HPDE6-E6E7 (cell line): ENCODE measurements around the gene CFAP100.

ENCODE experiments used
- DNase-seq: peaks from one replicate; pipeline ENCODE4 v3.0.0; 2011; ENCODE audit warnings: missing footprints; ENCODE audit errors: extremely low spot score

CFAP100 gene

GRCh38 chr3:126461450-126462070 lies 66.9 kb downstream of the CFAP100 start:
- no peak for DNase-seq

GRCh38 chr3:126463521-126463920 lies 68.8 kb downstream of the CFAP100 start:
- no peak for DNase-seq

- DNase-seq, result no peak
Observed at GRCh38 chr3:126464093-126464492, 69.4 kb downstream of the CFAP100 start.

GRCh38 chr3:126464494-126464893 lies 69.8 kb downstream of the CFAP100 start:
- DNase-seq, result no peak

- DNase-seq, result no peak
Observed at GRCh38 chr3:126464997-126465396, 70.3 kb downstream of the CFAP100 start.

- DNase-seq, result no peak
Observed at GRCh38 chr3:126465928-126466544, 71.3 kb downstream of the CFAP100 start.

- no peak for DNase-seq
Observed at GRCh38 chr3:126466886-126467610, 72.3 kb downstream of the CFAP100 start.

- no peak for DNase-seq
Observed at GRCh38 chr3:126467611-126467955, 72.9 kb downstream of the CFAP100 start.

GRCh38 chr3:126468028-126468891 lies 73.6 kb downstream of the CFAP100 start:
- DNase-seq, result no peak

- DNase-seq, result no peak
Observed at GRCh38 chr3:126469479-126469878, 74.8 kb downstream of the CFAP100 start.

GRCh38 chr3:126472277-126473006 lies 77.7 kb downstream of the CFAP100 start:
- DNase-seq, result peak; percentile 89

- no peak for DNase-seq
Observed at GRCh38 chr3:126473292-126474168, 78.8 kb downstream of the CFAP100 start.

GRCh38 chr3:126474498-126475412 lies 80.0 kb downstream of the CFAP100 start:
- no peak for DNase-seq

- peak; percentile 98 for DNase-seq
Observed at GRCh38 chr3:126475413-126476114, 80.9 kb downstream of the CFAP100 start, which contains the start of gene ZXDC. Gene ZXDC (minus strand): TSS chr3:126475891. CDS start chr3:126475865, 26 bp downstream.

GRCh38 chr3:126476166-126477060 lies 81.7 kb downstream of the CFAP100 start:
- DNase-seq, result peak; percentile 66

GRCh38 chr3:126477061-126477380 lies 82.3 kb downstream of the CFAP100 start:
- no peak for DNase-seq

GRCh38 chr3:126478581-126479310 lies 84.0 kb downstream of the CFAP100 start:
- no peak for DNase-seq
